HEK293 (cell line): Measurements from ENCODE around the gene TOP2A.

Experiments
- CTCF ChIA-PET: fragments of 350-600 bp; formaldehyde crosslinking; extraction: SDS; loops from one replicate; lab custom pipeline; 2021; ENCODE audit warnings: antibody characterized with exemption; lab: Yijun Ruan, JAX
- POLR2A ChIA-PET: fragments of 300-600 bp; formaldehyde crosslinking; extraction: SDS; loops from one replicate; lab custom pipeline; 2020; ENCODE audit warnings: antibody characterized with exemption, inconsistent platforms; lab: Yijun Ruan, JAX
- H3K27ac ChIP-seq: fragments of 200-500 bp; sonication (Bioruptor generic); 2 replicates; pipeline ENCODE4 v1.5.1; 2014; ENCODE audit warnings: low read depth, low read length, control low read depth, inconsistent platforms; ENCODE audit errors: extremely low read depth
- H3K36me3 ChIP-seq, 2 experiments: fragments of 200-500 bp in 1 of 2; sonication (Bioruptor generic) in 1 of 2; 1 replicate in 1 of 2; 2 replicates in 1 of 2; pipeline ENCODE4 v1.5.1; 2014 to 2017; ENCODE audit warnings: inconsistent platforms in 2 of 2, low read length in 2 of 2; ENCODE audit not compliant: control insufficient read depth in 2 of 2, insufficient read depth in 1 of 2
- H3K4me1 ChIP-seq: fragments of 200-500 bp; sonication (Bioruptor generic); 2 replicates; pipeline ENCODE4 v1.5.1; 2014; ENCODE audit warnings: mild to moderate bottlenecking, low read length, inconsistent platforms; ENCODE audit not compliant: control insufficient read depth, insufficient read depth
- H3K4me3 ChIP-seq: 2 replicates; pipeline ENCODE4 v1.5.1; 2011; ENCODE audit warnings: low read depth, mild to moderate bottlenecking, control low read depth, low read length, moderate library complexity
- H3K9me3 ChIP-seq: fragments of 200-500 bp; sonication (Bioruptor generic); 2 replicates; pipeline ENCODE4 v1.5.1; 2014; ENCODE audit warnings: low read depth, low read length, inconsistent platforms; ENCODE audit not compliant: control insufficient read depth, insufficient read depth
- EGR2 ChIP-seq: fragments of 450-650 bp; formaldehyde crosslinking; IDR thresholded peaks from 2 replicates; pipeline ENCODE4 v1.5.1; 2016; ENCODE audit warnings: low read depth, missing biosample characterization, missing genetic modification characterization
- GLIS1 ChIP-seq: fragments of 450-650 bp; formaldehyde crosslinking; IDR thresholded peaks from 2 replicates; pipeline ENCODE4 v1.5.1; 2016; ENCODE audit warnings: missing biosample characterization, missing genetic modification characterization
- GLIS2 ChIP-seq: fragments of 450-650 bp; formaldehyde crosslinking; IDR thresholded peaks from 2 replicates; pipeline ENCODE4 v1.5.1; 2016; ENCODE audit warnings: missing biosample characterization, missing genetic modification characterization
- IKZF3 ChIP-seq: fragments of 450-650 bp; IDR thresholded peaks from 2 replicates; pipeline ENCODE4 v1.5.0; 2018; ENCODE audit warnings: missing biosample characterization, mild to moderate bottlenecking, missing genetic modification characterization, moderate library complexity
- OVOL3 ChIP-seq: fragments of 450-650 bp; formaldehyde crosslinking; IDR thresholded peaks from 2 replicates; pipeline ENCODE4 v1.5.1; 2016; ENCODE audit warnings: missing biosample characterization, missing genetic modification characterization
- ZFHX2 ChIP-seq: fragments of 450-650 bp; formaldehyde crosslinking; conservative IDR thresholded peaks from 2 replicates; pipeline ENCODE4 v1.5.1; 2016; ENCODE audit warnings: missing biosample characterization, missing genetic modification characterization
- ZFP37 ChIP-seq: fragments of 450-650 bp; formaldehyde crosslinking; IDR thresholded peaks from 2 replicates; pipeline ENCODE4 v1.5.1; 2016; ENCODE audit warnings: missing biosample characterization, missing genetic modification characterization
- ZIC2 ChIP-seq: fragments of 450-650 bp; formaldehyde crosslinking; IDR thresholded peaks from 2 replicates; pipeline ENCODE4 v1.5.1; 2016; ENCODE audit warnings: missing biosample characterization, missing genetic modification characterization
- ZNF175 ChIP-seq: fragments of 450-650 bp; formaldehyde crosslinking; IDR thresholded peaks from 2 replicates; pipeline ENCODE4 v1.5.1; 2016; ENCODE audit warnings: missing biosample characterization, missing genetic modification characterization
- ZNF341 ChIP-seq: fragments of 450-650 bp; formaldehyde crosslinking; IDR thresholded peaks from 2 replicates; pipeline ENCODE4; 2016; ENCODE audit warnings: low read depth, missing biosample characterization, missing genetic modification characterization
- ZNF37A ChIP-seq: fragments of 450-650 bp; IDR thresholded peaks from 2 replicates; pipeline ENCODE4 v1.5.1; 2018; ENCODE audit warnings: missing biosample characterization, missing genetic modification characterization
- ZNF394 ChIP-seq: fragments of 450-650 bp; formaldehyde crosslinking; IDR thresholded peaks from 2 replicates; pipeline ENCODE4 v1.5.1; 2016; ENCODE audit warnings: missing biosample characterization, missing genetic modification characterization, mild to moderate bottlenecking, moderate library complexity, borderline replicate concordance
- ZNF529 ChIP-seq: fragments of 450-650 bp; formaldehyde crosslinking; IDR thresholded peaks from 2 replicates; pipeline ENCODE4 v1.5.1; 2017; ENCODE audit warnings: missing genetic modification characterization, missing biosample characterization; ENCODE audit not compliant: insufficient replicate concordance
- ZNF560 ChIP-seq: fragments of 450-650 bp; formaldehyde crosslinking; IDR thresholded peaks from 2 replicates; pipeline ENCODE4 v1.5.1; 2017; ENCODE audit warnings: missing biosample characterization, missing genetic modification characterization, borderline replicate concordance
- ZNF561 ChIP-seq: fragments of 450-650 bp; IDR thresholded peaks from 2 replicates; pipeline ENCODE4 v1.5.1; 2018; ENCODE audit warnings: missing biosample characterization, missing genetic modification characterization, borderline replicate concordance
- ZNF600 ChIP-seq: fragments of 450-650 bp; formaldehyde crosslinking; IDR thresholded peaks from 2 replicates; pipeline ENCODE4 v1.5.1; 2016; ENCODE audit warnings: missing biosample characterization, missing genetic modification characterization
- ZSCAN16 ChIP-seq: fragments of 450-650 bp; formaldehyde crosslinking; IDR thresholded peaks from 2 replicates; pipeline ENCODE4 v1.5.1; 2016; ENCODE audit warnings: missing biosample characterization, missing genetic modification characterization
- TF ChIP-seq, protein P1 (sequence below): sonication (generic); formaldehyde crosslinking; IDR thresholded peaks from 2 replicates; pipeline ENCODE4 v1.8.1; 2022; ENCODE audit warnings: mild to moderate bottlenecking, moderate library complexity, missing genetic modification reagents
- TF ChIP-seq, protein P2 (sequence below): fragments of 450-650 bp; formaldehyde crosslinking; IDR thresholded peaks from 2 replicates; pipeline ENCODE4 v1.5.1; 2017; ENCODE audit warnings: missing biosample characterization, missing genetic modification characterization
- TF ChIP-seq, protein P3 (sequence below): fragments of 450-650 bp; formaldehyde crosslinking; IDR thresholded peaks from 2 replicates; pipeline ENCODE4; 2016; ENCODE audit warnings: missing biosample characterization, missing genetic modification characterization

TOP2A gene

DNA sequence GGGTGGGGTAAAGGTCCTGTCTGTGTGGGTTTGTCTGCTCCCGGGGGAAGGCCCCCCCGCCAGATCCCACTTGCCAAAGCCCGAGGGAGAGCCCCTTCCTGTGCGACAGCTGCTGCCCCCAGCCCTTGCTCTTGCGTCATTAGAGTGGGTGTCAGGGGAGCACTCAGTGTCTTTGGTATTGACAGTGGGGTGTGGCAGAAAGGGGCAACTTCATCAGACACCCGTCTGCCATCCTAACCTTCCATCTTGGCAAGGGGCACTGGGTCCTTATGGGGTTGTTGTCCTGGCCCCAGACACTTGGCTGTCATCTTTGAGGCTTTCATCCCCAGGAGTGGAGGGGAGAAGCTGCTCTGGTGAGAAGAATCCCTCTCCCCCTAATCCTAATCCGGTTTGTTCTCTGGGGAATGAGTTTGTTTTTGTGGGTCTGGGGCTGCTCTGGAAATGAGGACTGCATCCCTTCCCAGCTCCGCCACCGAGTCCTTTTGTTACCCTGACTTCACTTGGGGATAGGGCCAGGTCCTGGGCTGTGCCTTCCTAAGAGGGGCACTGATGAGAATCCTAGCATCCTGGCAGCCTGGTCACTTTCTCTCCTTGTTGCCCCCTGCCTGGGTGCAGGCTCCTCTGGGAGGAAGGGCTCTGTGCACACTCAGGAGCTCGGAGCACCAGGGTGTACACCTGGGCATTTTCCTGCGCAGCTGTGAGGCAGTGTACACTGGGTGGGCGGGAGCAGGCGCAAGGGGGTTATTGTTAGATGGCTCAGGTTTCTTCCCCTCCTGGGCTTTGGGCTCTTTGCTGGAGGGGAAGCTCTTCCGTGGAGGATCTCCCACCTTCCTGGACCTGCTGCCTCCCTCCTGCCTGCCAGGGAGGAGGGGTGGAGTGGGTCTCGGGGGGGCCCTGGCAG, 74.2 kb downstream of the TOP2A start:
- Histone ChIP-seq H3K4me1 (peaks cover 28% of the 10 kb centered on the region), H3K4me3 (no peak overlapping the region; the same call in 1 of the 2 replicates), H3K36me3 (peaks cover 0 to 5% of the 10 kb centered on the region in 2 experiments; a peak in 2 of 3 replicates), H3K9me3 (no peaks in the 10 kb centered on the region), H3K27ac (no peak overlapping the region)
- 0 out of 2 replicates have a peak, but pooled peaks have one; percentile 5 for TF ChIP-seq IKZF3
- TF ChIP-seq GLIS2 (tag by site-specific recombination): peak; percentile 24
- TF ChIP-seq ZFP37 (tag by site-specific recombination): no peak
- TF ChIP-seq ZNF561 (tag by site-specific recombination): no peak
- TF ChIP-seq ZNF341 (tag by site-specific recombination): peak; percentile 81
- TF ChIP-seq ZIC2 (tag by site-specific recombination): peak; percentile 1; the same call in 1 of the 2 replicates
- TF ChIP-seq EGR2 (tag by site-specific recombination): peak; percentile 20; the same call in 1 of the 2 replicates
- no peak for TF ChIP-seq ZNF529
- TF ChIP-seq ZNF560: no peak
- TF ChIP-seq ZSCAN16 (tag by site-specific recombination): 0 out of 2 replicates have a peak, but pooled peaks have one; percentile 13
- no peak for TF ChIP-seq ZNF175 (tag by site-specific recombination)
- no peak for TF ChIP-seq OVOL3 (tag by site-specific recombination)
- peak; percentile 48 for TF ChIP-seq ZFHX2 (tag by site-specific recombination)
- TF ChIP-seq ZNF37A (tag by site-specific recombination): no peak
- TF ChIP-seq GLIS1 (tag by site-specific recombination): peak; percentile 81
- TF ChIP-seq, protein P1, sequence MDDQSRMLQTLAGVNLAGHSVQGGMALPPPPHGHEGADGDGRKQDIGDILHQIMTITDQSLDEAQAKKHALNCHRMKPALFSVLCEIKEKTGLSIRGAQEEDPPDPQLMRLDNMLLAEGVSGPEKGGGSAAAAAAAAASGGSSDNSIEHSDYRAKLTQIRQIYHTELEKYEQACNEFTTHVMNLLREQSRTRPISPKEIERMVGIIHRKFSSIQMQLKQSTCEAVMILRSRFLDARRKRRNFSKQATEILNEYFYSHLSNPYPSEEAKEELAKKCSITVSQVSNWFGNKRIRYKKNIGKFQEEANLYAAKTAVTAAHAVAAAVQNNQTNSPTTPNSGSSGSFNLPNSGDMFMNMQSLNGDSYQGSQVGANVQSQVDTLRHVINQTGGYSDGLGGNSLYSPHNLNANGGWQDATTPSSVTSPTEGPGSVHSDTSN (CRISPR knock-in tag): no peak
- TF ChIP-seq ZNF394 (tag by site-specific recombination): no peak
- TF ChIP-seq, protein P2, sequence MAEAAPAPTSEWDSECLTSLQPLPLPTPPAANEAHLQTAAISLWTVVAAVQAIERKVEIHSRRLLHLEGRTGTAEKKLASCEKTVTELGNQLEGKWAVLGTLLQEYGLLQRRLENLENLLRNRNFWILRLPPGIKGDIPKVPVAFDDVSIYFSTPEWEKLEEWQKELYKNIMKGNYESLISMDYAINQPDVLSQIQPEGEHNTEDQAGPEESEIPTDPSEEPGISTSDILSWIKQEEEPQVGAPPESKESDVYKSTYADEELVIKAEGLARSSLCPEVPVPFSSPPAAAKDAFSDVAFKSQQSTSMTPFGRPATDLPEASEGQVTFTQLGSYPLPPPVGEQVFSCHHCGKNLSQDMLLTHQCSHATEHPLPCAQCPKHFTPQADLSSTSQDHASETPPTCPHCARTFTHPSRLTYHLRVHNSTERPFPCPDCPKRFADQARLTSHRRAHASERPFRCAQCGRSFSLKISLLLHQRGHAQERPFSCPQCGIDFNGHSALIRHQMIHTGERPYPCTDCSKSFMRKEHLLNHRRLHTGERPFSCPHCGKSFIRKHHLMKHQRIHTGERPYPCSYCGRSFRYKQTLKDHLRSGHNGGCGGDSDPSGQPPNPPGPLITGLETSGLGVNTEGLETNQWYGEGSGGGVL (tag by site-specific recombination): peak; percentile 58
- POLR2A ChIA-PET: interaction anchor here (0.9 to 4.4 kb wide), 5 partner anchors 16 to 74 kb away, joined by 3 to 33 read pairs (median 5); partner anchors contain the start of gene TOP2A
- CTCF ChIA-PET: interaction anchor here (0.8 to 5.3 kb wide), 6 partner anchors 13 to 230 kb away, joined by 3 to 67 read pairs (median 4); partner anchors contain the start of gene WIPF2

DNA sequence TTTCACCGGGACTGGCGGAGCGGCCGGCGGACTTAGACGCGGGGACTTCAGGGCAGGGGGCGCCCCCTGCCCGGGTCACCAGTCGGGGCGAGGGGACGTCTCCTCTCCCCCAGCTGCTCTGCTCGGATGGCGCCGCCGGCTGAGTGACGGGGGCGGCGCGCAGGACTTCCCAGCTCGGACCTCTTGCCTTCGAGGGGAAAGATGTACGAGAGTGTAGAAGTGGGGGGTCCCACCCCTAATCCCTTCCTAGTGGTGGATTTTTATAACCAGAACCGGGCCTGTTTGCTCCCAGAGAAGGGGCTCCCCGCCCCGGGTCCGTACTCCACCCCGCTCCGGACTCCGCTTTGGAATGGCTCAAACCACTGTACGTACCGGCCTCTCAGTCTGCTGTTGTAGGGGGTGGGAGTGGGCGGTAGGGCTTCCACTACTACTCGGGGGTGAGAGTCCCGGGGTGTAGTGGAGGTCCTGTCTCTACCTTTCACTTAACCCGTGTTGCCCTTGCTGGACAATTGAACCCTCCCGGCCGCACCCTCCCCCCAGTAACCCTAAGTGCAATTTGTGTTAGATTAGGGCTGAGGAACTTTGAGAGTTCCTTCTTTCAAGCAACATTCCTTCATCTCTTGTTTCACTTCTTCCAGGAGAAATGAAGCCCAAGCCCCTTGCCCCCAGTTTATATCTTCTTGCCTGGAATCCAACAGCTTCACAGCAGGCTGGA, 75.0 kb downstream of the TOP2A start:
- POLR2A ChIA-PET: interaction anchor here (0.6 to 4.4 kb wide), 6 partner anchors 12 to 198 kb away, joined by 3 to 33 read pairs (median 4); no protein-coding TSS in a partner anchor
- TF ChIP-seq, protein P3, sequence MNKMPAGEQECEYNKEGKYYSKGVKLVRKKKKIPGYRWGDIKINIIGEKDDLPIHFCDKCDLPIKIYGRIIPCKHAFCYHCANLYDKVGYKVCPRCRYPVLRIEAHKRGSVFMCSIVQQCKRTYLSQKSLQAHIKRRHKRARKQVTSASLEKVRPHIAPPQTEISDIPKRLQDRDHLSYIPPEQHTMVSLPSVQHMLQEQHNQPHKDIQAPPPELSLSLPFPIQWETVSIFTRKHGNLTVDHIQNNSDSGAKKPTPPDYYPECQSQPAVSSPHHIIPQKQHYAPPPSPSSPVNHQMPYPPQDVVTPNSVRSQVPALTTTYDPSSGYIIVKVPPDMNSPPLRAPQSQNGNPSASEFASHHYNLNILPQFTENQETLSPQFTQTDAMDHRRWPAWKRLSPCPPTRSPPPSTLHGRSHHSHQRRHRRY (tag by site-specific recombination): no peak
- TF ChIP-seq ZNF600 (tag by site-specific recombination) (peak; percentile 90), ZIC2 (tag by site-specific recombination) (peak; percentile 44; the same call in 1 of the 2 replicates), GLIS2 (tag by site-specific recombination) (peak; percentile 37; the same call in 1 of the 2 replicates)
- CTCF ChIA-PET: interaction anchor here (0.6 to 5.3 kb wide), 5 partner anchors 14 to 229 kb away, joined by 3 to 67 read pairs (median 4); no protein-coding TSS in a partner anchor
- peaks cover 28% of the 10 kb centered on the region for H3K4me1 ChIP-seq
- H3K36me3 ChIP-seq: peaks cover 0 to 3% of the 10 kb centered on the region in 2 experiments; a peak in 2 of 3 replicates
- H3K27ac ChIP-seq: peak overlapping the region; percentile 30; the same call in 1 of the 2 replicates
- H3K9me3 ChIP-seq: no peaks in the 10 kb centered on the region
- peak overlapping the region; percentile 69 for H3K4me3 ChIP-seq
